HTR-8/SVneo (cell line): ENCODE measurements around the gene KLHL28.
"Not testable (repeated sequence)": the region's sequence is repeated elsewhere in the genome, so short reads cannot be mapped to it uniquely, and the experiment has no call there.

ENCODE experiments used
- DNase-seq: peaks from one replicate; pipeline ENCODE4 v3.0.0; 2011; ENCODE audit warnings: low spot score, mixed read lengths; ENCODE audit not compliant: insufficient read length
- FAIRE-seq: peaks from 2 replicates; lab custom pipeline; 2011; peaks lifted over from hg19 to GRCh38; lab: Jason Lieb, UNC

KLHL28 gene

GRCh38 chr14:44897845-44898151 lies 63.9 kb downstream of the KLHL28 start:
- DNase-seq (no peak), FAIRE-seq (no peak)

DNA sequence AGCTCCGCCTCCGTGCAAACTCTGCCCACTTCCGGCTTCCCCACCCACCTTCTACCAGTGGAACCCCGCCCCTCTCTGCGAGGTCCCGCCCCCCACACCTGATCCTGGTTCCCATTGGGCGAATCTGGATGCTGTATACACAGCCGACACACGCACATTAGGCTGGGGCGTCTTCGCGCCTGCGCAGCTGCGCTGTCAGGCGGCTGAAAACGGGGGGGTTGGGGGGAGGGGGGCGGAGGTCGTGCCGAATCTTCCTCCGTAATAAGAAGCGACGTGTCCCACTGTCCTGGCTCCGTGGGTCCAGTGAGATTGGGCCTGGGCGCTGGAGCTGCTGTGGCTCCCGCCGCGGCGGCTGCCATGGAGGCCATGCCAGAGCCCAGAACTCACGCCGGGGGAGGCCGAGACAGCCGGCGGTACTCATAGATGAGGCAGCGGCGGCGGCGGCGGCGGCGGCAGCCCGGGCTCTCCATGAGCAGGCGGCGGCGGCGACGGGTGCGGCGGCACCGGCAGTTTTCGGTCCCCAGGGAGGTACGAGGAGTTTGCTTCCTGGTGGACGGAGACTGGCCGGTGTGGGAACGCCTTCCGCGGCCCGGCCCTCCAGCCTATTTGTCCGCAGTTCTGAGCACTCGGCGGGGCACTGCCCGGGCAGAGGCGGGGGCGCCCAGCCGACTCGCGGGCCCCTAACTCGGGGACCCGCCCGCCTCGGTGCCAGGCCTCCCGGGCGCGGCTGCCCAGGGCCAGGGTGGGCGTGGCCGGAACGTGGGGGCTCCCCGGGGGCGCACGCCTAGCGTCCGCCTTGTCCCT lies 64.5 kb downstream of the KLHL28 start:
- peak; percentile 94 for DNase-seq
- peak; percentile 97 for FAIRE-seq

DNA sequence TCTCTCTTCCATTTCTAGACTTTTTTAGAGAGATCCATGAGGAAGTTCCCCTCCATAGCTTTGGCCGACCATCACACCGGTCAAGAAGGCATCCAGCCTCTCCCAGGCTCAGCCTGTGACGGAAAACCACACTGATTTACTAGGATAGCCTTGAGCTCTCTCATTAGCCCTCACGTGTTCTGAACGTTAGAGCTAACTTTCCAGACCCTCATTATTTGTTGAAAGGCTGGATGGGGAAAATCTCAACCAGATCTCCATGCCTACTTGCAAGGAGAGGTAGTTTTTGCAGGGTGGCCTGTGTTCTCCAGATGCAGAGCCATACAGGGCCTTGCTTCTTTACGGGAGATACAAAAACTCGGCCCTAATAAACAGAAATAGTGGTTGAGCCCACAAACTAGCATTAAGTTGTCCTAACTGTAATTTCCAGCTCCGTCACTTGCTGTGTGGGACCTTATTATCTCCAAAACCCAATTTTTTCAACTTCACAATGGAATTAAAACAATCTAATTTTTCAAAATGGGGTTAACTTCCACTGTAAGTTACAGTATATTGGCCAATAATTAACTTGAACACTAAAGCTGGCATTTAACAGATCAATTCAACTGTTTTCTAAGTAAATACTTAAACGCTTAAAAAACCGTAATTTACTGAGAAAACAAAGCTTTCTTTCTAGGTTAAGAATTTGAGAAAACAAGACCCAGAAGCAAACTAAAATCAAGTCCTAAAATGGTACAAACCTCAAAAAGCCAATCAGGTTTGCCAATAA lies 65.3 kb downstream of the KLHL28 start:
- DNase-seq (no peak), FAIRE-seq (no peak)

GRCh38 chr14:44895716-44896115 lies 66.0 kb downstream of the KLHL28 start:
- peak; percentile 34 for DNase-seq
- peak; percentile 57 for FAIRE-seq

- FAIRE-seq, result no peak
- DNase-seq, result no peak
Observed at GRCh38 chr14:44893535-44893934, 68.2 kb downstream of the KLHL28 start.

DNA sequence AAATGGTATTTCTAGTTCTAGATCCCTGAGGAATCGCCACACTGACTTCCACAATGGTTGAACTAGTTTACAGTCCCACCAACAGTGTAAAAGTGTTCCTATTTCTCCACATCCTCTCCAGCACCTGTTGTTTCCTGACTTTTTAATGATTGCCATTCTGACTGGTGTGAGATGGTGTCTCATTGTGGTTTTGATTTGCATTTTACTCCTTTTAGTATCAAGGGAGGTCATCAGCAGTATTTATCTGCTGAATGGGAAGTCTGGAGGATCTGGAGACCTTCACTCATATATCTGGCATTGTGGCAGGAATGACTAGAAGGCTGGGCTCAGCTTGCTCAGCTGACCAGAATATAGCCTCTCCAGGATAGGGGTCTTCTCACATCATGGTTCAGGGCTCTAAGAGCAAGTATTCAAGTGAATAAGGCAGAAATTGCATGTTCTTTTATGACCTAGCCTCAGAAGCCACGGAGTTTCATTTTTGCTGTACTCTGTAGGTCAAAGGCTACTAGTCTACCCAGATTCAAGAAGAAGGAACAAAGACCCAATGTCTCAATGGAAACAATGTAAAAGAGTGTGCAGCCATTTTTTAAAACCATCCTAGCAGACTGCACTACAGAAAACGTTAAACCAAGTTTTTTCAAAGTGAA lies 69.9 kb downstream of the KLHL28 start:
- not testable (repeated sequence) for FAIRE-seq, DNase-seq

DNA sequence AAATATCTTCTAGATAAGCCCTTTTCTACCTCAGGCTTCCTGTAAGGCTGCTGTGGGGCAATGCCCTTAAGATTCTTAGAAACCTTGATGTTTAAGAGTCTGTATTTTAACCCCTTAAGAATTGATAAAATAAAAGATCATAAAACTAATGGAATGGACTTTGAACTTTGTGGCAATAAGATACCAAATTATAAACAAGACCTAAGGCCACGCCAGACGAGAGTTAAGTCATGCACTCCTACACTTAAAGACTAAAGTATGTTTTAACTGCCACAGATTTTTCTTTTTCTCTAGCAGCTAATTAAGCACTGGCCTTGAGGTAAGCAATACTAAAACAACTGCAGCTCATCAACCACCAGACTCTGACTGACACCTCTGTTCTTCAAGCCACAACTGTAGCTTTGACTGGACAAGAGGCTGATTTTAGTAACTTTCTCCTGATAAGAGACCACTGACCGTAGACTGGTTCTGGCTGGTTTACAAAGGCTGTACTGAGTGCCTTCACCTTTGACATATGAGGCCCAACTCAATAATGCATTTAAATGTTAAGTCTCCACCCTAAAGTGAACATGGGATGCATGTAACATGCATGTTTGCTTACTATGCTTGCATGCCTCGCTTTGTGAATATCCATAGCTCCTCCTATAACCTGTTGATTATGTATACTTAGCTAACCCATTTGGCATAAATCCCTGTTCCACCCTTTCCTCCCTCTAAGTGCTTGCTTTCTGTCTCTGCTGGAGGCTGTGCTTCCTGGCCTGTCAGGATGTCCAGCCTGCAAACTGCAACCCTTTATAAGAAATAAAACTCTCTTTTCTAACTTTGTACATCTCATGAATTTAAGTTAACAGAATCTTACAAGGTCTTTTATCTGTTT lies 71.9 kb downstream of the KLHL28 start:
- FAIRE-seq (no peak), DNase-seq (no peak)

DNA sequence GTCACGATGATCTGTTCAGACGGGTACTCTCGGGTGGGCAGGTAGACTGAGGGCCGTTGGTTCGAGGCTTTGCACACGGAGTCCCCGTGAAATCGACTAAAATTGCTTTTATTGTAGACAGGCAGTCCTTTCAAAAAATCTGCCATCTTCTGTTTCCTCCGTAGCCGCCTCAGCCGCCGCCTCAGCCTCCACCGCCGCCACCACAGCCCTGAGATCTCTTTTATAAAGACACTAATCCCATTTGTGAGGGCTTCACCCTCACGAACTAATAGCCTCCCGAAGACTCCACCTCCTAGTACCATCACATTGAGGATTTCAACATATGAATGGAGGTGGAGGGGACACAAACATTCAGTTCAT lies 74.2 kb downstream of the KLHL28 start:
- no peak for FAIRE-seq
- no peak for DNase-seq

DNA sequence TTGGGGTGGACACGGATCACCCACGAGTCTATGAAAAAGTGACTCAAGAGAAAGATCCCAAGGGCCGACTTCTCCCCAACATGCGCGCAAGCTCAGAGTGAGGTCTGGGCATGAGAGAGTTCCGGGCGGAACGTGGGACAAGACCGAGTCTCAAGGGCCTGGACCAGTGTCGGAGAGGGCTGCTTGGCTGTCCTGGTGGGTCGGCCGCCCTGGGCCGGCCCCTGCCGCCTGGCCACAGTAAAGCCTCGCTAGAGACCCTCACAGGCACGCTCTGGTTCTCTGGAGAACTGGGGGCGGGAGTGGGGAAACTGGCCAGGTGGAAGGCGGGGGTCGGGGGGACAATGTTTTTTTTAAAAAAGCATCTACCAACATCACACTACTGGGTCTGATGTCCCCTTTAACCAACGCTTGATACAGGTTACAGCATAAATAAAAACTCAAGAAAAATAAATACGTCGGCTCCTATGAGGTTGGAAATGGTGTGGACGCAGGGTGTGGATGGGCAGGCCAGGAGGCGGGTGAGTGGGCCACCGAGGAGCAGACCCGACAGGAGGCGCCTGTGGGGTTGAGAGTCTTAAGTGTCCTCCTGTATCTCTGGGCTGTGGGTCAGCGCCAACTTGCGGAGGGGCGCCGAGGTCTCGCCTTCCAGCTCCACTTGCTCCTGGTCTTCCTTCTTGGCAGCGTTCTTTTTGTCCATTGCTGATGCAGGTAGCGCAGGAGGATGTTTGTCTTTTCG lies 74.7 kb downstream of the KLHL28 start:
- FAIRE-seq (no peak), DNase-seq (no peak)

GRCh38 chr14:44880791-44881190 lies 81.0 kb downstream of the KLHL28 start:
- no peak for DNase-seq
- no peak for FAIRE-seq
